ENCODE data around the gene GMNN.

Gene GMNN

DNA sequence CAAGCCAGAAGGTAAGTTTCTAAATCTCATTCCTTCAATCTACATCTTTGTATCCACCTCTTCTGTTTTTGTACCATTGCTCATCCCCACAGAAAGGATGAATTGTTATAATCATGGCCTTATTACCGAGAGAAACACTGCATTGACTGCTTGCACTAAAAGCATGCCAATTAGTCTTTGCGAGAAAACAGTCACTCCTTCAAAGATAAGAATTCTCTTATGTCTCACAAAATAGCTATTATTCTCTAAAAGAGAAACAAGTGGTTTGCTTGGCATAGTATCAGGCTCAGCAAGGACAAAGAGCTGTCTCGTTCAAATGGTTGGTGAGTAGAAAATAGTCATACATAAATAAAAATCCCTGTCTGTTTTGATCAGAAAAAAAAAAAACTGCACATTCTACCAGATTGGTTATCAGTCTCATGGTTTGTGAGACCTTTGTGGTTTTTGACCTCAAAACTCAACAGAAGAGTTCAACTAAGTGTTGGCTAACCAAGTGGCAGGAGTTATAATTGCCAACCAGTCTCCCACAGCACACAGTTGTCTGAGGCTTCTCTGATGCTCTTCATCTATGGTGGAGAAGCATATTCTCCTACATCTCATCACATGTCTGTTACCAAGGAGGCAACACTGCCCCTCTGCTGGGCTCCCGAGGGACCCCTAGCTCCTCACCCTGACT lies 59.1 kb downstream of the GMNN start:
- TF ChIP-seq, protein P1, sequence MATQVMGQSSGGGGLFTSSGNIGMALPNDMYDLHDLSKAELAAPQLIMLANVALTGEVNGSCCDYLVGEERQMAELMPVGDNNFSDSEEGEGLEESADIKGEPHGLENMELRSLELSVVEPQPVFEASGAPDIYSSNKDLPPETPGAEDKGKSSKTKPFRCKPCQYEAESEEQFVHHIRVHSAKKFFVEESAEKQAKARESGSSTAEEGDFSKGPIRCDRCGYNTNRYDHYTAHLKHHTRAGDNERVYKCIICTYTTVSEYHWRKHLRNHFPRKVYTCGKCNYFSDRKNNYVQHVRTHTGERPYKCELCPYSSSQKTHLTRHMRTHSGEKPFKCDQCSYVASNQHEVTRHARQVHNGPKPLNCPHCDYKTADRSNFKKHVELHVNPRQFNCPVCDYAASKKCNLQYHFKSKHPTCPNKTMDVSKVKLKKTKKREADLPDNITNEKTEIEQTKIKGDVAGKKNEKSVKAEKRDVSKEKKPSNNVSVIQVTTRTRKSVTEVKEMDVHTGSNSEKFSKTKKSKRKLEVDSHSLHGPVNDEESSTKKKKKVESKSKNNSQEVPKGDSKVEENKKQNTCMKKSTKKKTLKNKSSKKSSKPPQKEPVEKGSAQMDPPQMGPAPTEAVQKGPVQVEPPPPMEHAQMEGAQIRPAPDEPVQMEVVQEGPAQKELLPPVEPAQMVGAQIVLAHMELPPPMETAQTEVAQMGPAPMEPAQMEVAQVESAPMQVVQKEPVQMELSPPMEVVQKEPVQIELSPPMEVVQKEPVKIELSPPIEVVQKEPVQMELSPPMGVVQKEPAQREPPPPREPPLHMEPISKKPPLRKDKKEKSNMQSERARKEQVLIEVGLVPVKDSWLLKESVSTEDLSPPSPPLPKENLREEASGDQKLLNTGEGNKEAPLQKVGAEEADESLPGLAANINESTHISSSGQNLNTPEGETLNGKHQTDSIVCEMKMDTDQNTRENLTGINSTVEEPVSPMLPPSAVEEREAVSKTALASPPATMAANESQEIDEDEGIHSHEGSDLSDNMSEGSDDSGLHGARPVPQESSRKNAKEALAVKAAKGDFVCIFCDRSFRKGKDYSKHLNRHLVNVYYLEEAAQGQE (IDR thresholded peaks at IDR 0.05; ENCODE audit: insufficient read depth in 1 of 2, low read depth in 2 of 2, low read length in 2 of 2) = no peak
- TF ChIP-seq POLR2AphosphoS5 (IDR thresholded peaks at IDR 0.05; ENCODE audit: low read depth, low read length) (no peak), SIN3A (IDR thresholded peaks at IDR 0.05; ENCODE audit: borderline replicate concordance, insufficient read depth, low read length) (no peak), FOXP2 (optimal IDR thresholded peaks at IDR 0.05; ENCODE audit: borderline replicate concordance, extremely low read depth, extremely low read length, insufficient read depth) (no peak), TAF1 (IDR thresholded peaks at IDR 0.05; ENCODE audit: borderline replicate concordance, insufficient read depth, low read length) (no peak)
